GM12873 (cell line): ENCODE data around the gene ZNFX1.

ENCODE experiments used
- CTCF ChIP-seq: IDR thresholded peaks from 2 replicates; pipeline ENCODE4 v1.5.1; 2012; ENCODE audit warnings: low read depth, mild to moderate bottlenecking, moderate library complexity, low read length, control low read depth; ENCODE audit not compliant: insufficient read depth; ENCODE audit errors: missing control alignments

ZNFX1 gene

GRCh38 chr20:49285233-49285668 lies 7.4 kb upstream of the ZNFX1 start:
- no peak for TF ChIP-seq CTCF

DNA sequence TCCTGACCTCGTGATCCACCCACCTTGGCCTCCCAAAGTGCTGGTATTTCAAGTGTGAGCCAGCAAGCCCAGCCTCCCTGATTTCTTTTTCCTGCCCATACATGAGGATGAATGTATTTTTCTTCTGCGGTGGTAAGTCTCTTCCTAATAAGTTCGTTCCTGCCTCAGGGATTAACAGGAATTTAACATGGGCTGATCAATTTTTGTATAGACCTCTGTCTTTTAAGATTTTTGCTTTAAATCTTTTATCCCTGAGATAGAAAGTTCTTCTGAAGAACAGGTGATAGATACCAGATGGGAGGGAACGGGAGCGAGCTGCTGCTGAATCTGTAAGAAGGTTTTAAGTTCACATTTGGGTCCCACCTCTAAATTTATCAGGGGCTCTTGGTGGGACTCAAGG lies 7.0 kb upstream of the ZNFX1 start:
- no peak for TF ChIP-seq CTCF

GRCh38 chr20:49283703-49284625 lies 6.1 kb upstream of the ZNFX1 start:
- no peak for TF ChIP-seq CTCF

- TF ChIP-seq CTCF: no peak
Measured at GRCh38 chr20:49283176-49283702, 5.4 kb upstream of the ZNFX1 start.

DNA sequence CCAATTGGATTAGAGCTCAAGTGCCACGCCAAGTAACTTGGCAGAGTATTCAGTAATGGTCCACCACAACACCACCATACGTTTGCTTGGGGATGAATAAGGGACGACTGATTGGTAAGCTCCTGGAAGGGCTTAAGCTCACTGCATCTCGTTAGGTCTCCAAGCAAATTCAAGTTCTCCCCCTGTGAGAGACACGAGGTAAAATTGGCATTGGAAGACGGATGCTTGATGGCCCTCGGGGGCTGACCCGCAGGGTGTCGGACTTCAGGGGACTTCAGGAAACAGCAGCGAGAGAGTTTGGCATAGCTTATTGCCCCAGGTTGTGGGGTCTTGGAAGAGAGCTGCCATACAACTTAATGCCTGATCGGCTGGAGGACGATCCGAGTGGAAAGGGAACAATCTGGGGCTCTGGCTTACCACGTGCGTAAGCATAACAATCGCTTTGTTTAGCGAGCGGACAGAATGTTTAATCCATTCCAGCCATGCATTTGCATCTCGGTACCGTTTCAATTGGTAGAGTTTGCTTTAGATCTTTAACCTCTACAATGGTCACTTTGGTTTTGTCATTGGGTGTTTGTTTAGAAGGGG lies 4.8 kb upstream of the ZNFX1 start:
- TF ChIP-seq CTCF: no peak

DNA sequence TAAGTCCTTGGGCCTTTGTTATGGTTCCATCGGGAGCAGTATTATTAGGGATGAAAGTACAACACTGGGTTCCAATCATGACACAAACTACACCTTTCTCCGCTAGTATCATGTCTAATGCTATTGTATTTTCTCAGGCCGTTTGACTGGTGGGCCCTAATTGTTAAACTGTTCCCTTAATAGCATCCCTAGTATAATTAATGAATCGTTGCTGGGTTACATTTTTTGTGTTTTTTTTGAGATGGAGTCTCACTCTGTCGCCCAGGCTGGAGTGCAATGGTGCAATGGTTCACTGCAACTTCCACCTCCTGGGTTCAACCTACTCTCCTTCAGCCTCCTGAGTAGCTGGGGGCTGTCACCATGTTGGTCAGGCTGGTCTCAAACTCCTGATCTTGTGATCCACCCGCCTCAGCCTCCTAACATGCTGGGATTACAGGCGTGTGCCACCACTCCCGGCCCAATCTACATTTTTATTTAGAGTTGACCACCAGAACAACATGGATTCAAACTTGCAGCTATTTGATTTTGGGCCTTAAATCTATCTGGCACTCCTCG lies 4.1 kb upstream of the ZNFX1 start:
- TF ChIP-seq CTCF: no peak

GRCh38 chr20:49281059-49281912 lies 3.4 kb upstream of the ZNFX1 start:
- TF ChIP-seq CTCF: no peak
